Calu3 (cell line): ENCODE data around the gene CRYBG1. TPM values are rescaled to one million over a fixed set of nuclear protein-coding genes. Genes with fewer than 3 reads are reported as not detected.

Experiments
- BruUV-seq: library from RNA; stranded (reverse); fragments of 400-500 nt; replicated peaks from 2 replicates; lab custom pipeline; 2021; lab: Mats Ljungman, UMichigan
- CTCF ChIA-PET: fragments of 300-600 bp; sonication (Branson Sonifier 250); formaldehyde crosslinking; loops from one replicate; lab custom pipeline; 2022; ENCODE audit warnings: antibody characterized with exemption; lab: Charles Lee
- DNase-seq: peaks from one replicate; pipeline ENCODE4 v3.0.0; 2022
- H3K27ac Mint-ChIP-seq: one replicate; pipeline ENCODE4 v1.8.0; 2022; ENCODE audit warnings: mixed read lengths; ENCODE audit not compliant: unreplicated experiment
- H3K27me3 Mint-ChIP-seq: one replicate; pipeline ENCODE4 v1.8.0; 2022; ENCODE audit warnings: mixed read lengths; ENCODE audit not compliant: unreplicated experiment
- H3K36me3 Mint-ChIP-seq: one replicate; pipeline ENCODE4 v1.8.0; 2022; ENCODE audit warnings: mild to moderate bottlenecking, moderate library complexity, mixed read lengths; ENCODE audit not compliant: insufficient read depth, unreplicated experiment
- H3K4me1 Mint-ChIP-seq: one replicate; pipeline ENCODE4 v1.8.0; 2022; ENCODE audit warnings: mild to moderate bottlenecking, low read depth, mixed read lengths; ENCODE audit not compliant: unreplicated experiment
- H3K4me3 Mint-ChIP-seq: one replicate; pipeline ENCODE4 v1.8.0; 2022; ENCODE audit warnings: mild to moderate bottlenecking, low read depth, moderate library complexity, mixed read lengths; ENCODE audit not compliant: unreplicated experiment
- H3K9me3 Mint-ChIP-seq: one replicate; pipeline ENCODE4 v1.8.0; 2022; ENCODE audit warnings: low read depth, mixed read lengths; ENCODE audit not compliant: unreplicated experiment
- CTCF ChIP-seq: fragments of 200-600 bp; IDR thresholded peaks from one replicate; pipeline ENCODE4 v1.8.0; 2022; ENCODE audit warnings: antibody characterized with exemption; ENCODE audit not compliant: unreplicated experiment
- intact Hi-C: fragments of 100-400 bp; cut with micrococcal nuclease; formaldehyde crosslinking; loops from one replicate; pipeline ENCODE4 v1.10.0; 2022; ENCODE audit not compliant: unreplicated experiment
- total RNA-seq: library from RNA; stranded (reverse); gene quantifications from 2 replicates; pipeline ENCODE4 v1.2.3, GENCODE V29; 2022

The CRYBG1 gene
- total RNA-seq, 1 experiment from 2014 or later, result 40.7 TPM

- no peaks in the 10 kb centered on the region for H3K9me3 Mint-ChIP-seq
- no peak for DNase-seq
- H3K4me1 Mint-ChIP-seq, result peaks cover 8% of the 10 kb centered on the region
- BruUV-seq, result no TSS peak
- H3K4me3 Mint-ChIP-seq, result no peak overlapping the region
- H3K36me3 Mint-ChIP-seq, result no peaks in the 10 kb centered on the region
- no peaks in the 10 kb centered on the region for H3K27me3 Mint-ChIP-seq
- intact Hi-C loops, result no loop called here
- CTCF ChIA-PET, result no interaction called here
- no peak overlapping the region for H3K27ac Mint-ChIP-seq
- no peak for TF ChIP-seq CTCF
These were observed 230.8 kb downstream of the CRYBG1 start for GRCh38 chr6:106591111-106591825.

- CTCF ChIA-PET, result interaction anchor here (0.7 kb wide), 2 partner anchors 15 to 70 kb away, joined by 3 read pairs; no protein-coding TSS in a partner anchor
- TF ChIP-seq CTCF, result no peak
- Mint-ChIP-seq H3K27me3 (no peaks in the 10 kb centered on the region), H3K9me3 (peaks cover 2% of the 10 kb centered on the region), H3K27ac (no peak overlapping the region), H3K4me1 (no peaks in the 10 kb centered on the region), H3K4me3 (no peak overlapping the region), H3K36me3 (peaks cover 12% of the 10 kb centered on the region)
- DNase-seq, result no peak
- intact Hi-C loops, result no loop called here
- no TSS peak for BruUV-seq
These were observed 238.9 kb downstream of the CRYBG1 start for GRCh38 chr6:106599440-106599839.

- no peak for DNase-seq
- Mint-ChIP-seq H3K36me3 (peaks cover 12% of the 10 kb centered on the region), H3K4me1 (no peaks in the 10 kb centered on the region), H3K27me3 (no peaks in the 10 kb centered on the region), H3K9me3 (peaks cover 2% of the 10 kb centered on the region), H3K4me3 (no peak overlapping the region), H3K27ac (no peak overlapping the region)
- CTCF ChIA-PET, result no interaction called here
- intact Hi-C loops, result loop anchor here (10.0 kb wide), 1 partner anchor 284 kb away; no protein-coding TSS in a partner anchor
- BruUV-seq, result no TSS peak
- TF ChIP-seq CTCF, result no peak
These were observed 239.8 kb downstream of the CRYBG1 start for GRCh38 chr6:106600329-106600728.

GRCh38 chr6:106608080-106608668 lies 247.7 kb downstream of the CRYBG1 start:
- Mint-ChIP-seq H3K27me3 (no peaks in the 10 kb centered on the region), H3K4me1 (peaks cover 24% of the 10 kb centered on the region), H3K36me3 (peaks cover 6% of the 10 kb centered on the region), H3K9me3 (no peaks in the 10 kb centered on the region), H3K4me3 (no peak overlapping the region), H3K27ac (no peak overlapping the region)
- intact Hi-C loops, result loop anchor here (1.0 to 10.0 kb wide), 3 partner anchors 129 to 369 kb away; no protein-coding TSS in a partner anchor
- TF ChIP-seq CTCF, result peak; percentile 49
- CTCF ChIA-PET, result interaction anchor here (0.7 to 1.0 kb wide), 3 partner anchors 371 to 1063 kb away, joined by 3 to 5 read pairs (median 3); no protein-coding TSS in a partner anchor
- BruUV-seq, result no TSS peak
- peak; percentile 58 for DNase-seq
